Measurements from ENCODE around the gene GPRC5B. TPM values are rescaled to one million over a fixed set of nuclear protein-coding genes. Genes with fewer than 3 reads are reported as not detected.
A peak's percentile ranks its signal among the peaks of the same experiment; 100 is the strongest.

GPRC5B gene
- total RNA-seq, 1 experiment from 2014 or later: 137 TPM

DNA sequence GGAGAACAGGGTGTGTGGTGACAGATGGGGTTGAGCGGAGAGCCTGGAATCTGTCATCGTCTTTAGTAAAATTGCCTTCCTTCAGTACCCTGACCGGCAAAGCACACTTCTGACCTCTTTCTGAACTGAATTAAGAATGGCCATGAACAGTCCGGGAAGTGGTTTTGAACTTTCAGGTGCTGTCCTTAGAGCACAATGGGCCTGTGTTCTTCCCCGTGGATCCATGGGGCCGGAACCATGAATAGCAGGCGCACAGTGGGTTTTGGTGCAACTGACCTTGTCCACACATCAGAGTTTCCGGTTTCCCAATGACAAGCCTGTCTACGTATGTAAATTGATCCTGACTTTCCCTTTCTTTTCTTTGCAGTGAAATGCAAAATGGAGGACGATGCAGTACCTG is 28.5 kb downstream of the GPRC5B start:
- no CpG with 5 or more reads among the region's 10 CpGs for WGBS (ENCODE audit: extremely low coverage, insufficient read length, low lambda C conversion rate)
- Mint-ChIP-seq H3K9me3 (no peaks in the 10 kb centered on the region), H3K4me1 (peaks cover 87 to 90% of the 10 kb centered on the region in 2 experiments)

More for the DNA sequence above, 28.5 kb downstream of the GPRC5B start:
- no peak overlapping the region for H3K27ac ChIP-seq (ENCODE audit: insufficient read length, low read depth, low read length)
- H2BK5ac ChIP-seq (ENCODE audit: insufficient read length, low read length): no peak overlapping the region
- H2AFZ ChIP-seq (ENCODE audit: low read length): no peak overlapping the region
- no peak overlapping the region for H3K9ac ChIP-seq (ENCODE audit: extremely low read depth, insufficient read length, low read length)
- no peaks in the 10 kb centered on the region for H4K20me1 ChIP-seq (ENCODE audit: control insufficient read depth, insufficient read depth, insufficient read length)
- TF ChIP-seq, protein P1, sequence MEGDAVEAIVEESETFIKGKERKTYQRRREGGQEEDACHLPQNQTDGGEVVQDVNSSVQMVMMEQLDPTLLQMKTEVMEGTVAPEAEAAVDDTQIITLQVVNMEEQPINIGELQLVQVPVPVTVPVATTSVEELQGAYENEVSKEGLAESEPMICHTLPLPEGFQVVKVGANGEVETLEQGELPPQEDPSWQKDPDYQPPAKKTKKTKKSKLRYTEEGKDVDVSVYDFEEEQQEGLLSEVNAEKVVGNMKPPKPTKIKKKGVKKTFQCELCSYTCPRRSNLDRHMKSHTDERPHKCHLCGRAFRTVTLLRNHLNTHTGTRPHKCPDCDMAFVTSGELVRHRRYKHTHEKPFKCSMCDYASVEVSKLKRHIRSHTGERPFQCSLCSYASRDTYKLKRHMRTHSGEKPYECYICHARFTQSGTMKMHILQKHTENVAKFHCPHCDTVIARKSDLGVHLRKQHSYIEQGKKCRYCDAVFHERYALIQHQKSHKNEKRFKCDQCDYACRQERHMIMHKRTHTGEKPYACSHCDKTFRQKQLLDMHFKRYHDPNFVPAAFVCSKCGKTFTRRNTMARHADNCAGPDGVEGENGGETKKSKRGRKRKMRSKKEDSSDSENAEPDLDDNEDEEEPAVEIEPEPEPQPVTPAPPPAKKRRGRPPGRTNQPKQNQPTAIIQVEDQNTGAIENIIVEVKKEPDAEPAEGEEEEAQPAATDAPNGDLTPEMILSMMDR (conservative IDR thresholded peaks at IDR 0.05): no peak
- peak overlapping the region in 1 of 3 experiments; percentile 21; a peak in 2 of 7 replicates for H3K27ac Mint-ChIP-seq
- H2BK120ac ChIP-seq (ENCODE audit: low read depth, low read length, poor library complexity, severe bottlenecking): no peak overlapping the region
- H3K9me3 ChIP-seq (ENCODE audit: control insufficient read depth, low read depth, low read length): no peaks in the 10 kb centered on the region
- H3K27me3 Mint-ChIP-seq (ENCODE audit: low read depth): no peaks in the 10 kb centered on the region
- H3K4me2 ChIP-seq (ENCODE audit: insufficient read depth, insufficient read length, low read length): no peak overlapping the region
- H4K91ac ChIP-seq (ENCODE audit: insufficient read length, low read depth, low read length): no peak overlapping the region
- H2BK15ac ChIP-seq (ENCODE audit: low read depth, low read length): no peak overlapping the region
- no peak for DNase-seq
- H3K36me3 Mint-ChIP-seq (ENCODE audit: insufficient read depth in 1 of 3, low read depth in 3 of 3): peaks cover 32 to 44% (median 39%) of the 10 kb centered on the region in 3 experiments; a peak in 6 of 7 replicates
- no peaks in the 10 kb centered on the region for H3K79me1 ChIP-seq (ENCODE audit: insufficient read depth, low read depth, low read length, poor library complexity, severe bottlenecking)
- H3K14ac ChIP-seq (ENCODE audit: insufficient read depth, low read length): no peak overlapping the region
- no peak overlapping the region for H2BK20ac ChIP-seq (ENCODE audit: low read depth, low read length, poor library complexity, severe bottlenecking)
- no peaks in the 10 kb centered on the region for H3K23me2 ChIP-seq (ENCODE audit: insufficient read length, low read depth, low read length, poor library complexity, severe bottlenecking)
- H3K18ac ChIP-seq (ENCODE audit: insufficient read length, low read depth, low read length): no peak overlapping the region
- peaks cover 35% of the 10 kb centered on the region for H3K4me1 ChIP-seq (ENCODE audit: insufficient read depth, low read length)
- H3K4me3 Mint-ChIP-seq: no peak overlapping the region; a peak in 1 of 5 replicates
- no peak overlapping the region for H2AK5ac ChIP-seq (ENCODE audit: insufficient read length, low read length)
- H4K8ac ChIP-seq (replicated peaks; ENCODE audit: insufficient read length, low read depth, low read length): no peak overlapping the region
- no peak overlapping the region for H3K4ac ChIP-seq (ENCODE audit: low read depth, low read length)
- H3T11ph ChIP-seq (ENCODE audit: low read length): no peak overlapping the region
- H3K79me2 ChIP-seq (ENCODE audit: insufficient read depth, low read length): no peaks in the 10 kb centered on the region
- H3K56ac ChIP-seq (ENCODE audit: insufficient read length, low read depth, low read length): no peak overlapping the region
- no peak overlapping the region for H4K5ac ChIP-seq (ENCODE audit: insufficient read length, low read depth, low read length)
- no peaks in the 10 kb centered on the region for H3K27me3 ChIP-seq (ENCODE audit: insufficient read depth, low read length)
- H2BK12ac ChIP-seq (ENCODE audit: insufficient read length, low read depth, low read length): no peak overlapping the region
- H3K23ac ChIP-seq (ENCODE audit: insufficient read length, low read depth, low read length): no peak overlapping the region

Data from H9 (cell line).